ENCODE data around the gene SH3BP5L.

DNA sequence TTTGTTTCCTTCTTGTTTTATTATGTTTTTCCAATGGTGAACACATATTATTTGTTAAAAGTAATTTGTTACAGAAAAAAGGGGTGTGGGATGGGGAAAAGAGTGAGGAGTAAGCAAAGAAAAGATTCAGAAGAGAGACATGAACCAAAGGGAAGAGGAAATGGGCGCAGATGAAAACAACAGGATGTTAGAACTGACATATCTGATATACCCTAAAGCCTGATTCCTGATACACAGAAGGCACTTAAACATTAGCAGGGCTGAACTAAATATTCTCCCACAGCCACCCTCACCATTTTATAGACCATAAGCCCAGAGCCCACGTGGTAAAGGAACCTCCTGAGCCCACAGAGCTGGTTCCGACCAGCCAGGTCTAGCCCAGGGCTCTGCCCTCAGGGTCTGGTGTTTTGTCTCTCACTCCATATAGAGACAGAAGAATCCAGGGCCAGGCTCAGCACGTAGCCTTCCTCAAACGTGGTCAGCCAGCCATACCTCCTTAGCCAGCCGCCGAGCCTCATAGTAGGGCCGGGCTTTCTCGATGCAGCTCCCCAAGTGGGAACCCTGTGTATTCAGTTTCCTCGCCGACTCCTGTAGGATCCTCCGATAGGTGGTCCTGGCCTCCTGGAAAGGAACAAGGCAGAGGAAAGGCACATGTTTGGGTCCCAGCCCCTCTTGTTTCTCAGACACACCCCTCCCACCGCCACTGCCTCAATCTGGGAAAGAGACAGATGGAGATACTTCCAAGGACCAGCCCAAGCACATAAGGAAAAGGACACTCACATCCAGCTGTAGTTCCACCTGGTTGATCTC is 9.5 kb downstream of the SH3BP5L start:
- TF ChIP-seq POLR2A (IDR thresholded peaks at IDR 0.05) = no peak
- no peak for TF ChIP-seq POLR2AphosphoS5 (IDR thresholded peaks at IDR 0.05)

Data from gastroesophageal sphincter (tissue), 2 donors.